Activated CD4-positive, alpha-beta T cell treated with anti-CD3 and anti-CD28 coated beads for 48 hours (primary cell): Measurements from ENCODE around the gene PSMD6.

ENCODE experiments used
- DNase-seq: peaks from one replicate; pipeline ENCODE4 v3.0.0-alpha.2; 2020

PSMD6 gene

GRCh38 chr3:64042952-64043351 lies 19.7 kb upstream of the PSMD6 start:
- no peak for DNase-seq

- no peak for DNase-seq
Observed at GRCh38 chr3:64039981-64040733, 16.9 kb upstream of the PSMD6 start.

- no peak for DNase-seq
Observed at GRCh38 chr3:64039332-64039731, 16.0 kb upstream of the PSMD6 start.

- no peak for DNase-seq
Observed at GRCh38 chr3:64038253-64038767, 15.0 kb upstream of the PSMD6 start.

GRCh38 chr3:64037084-64037483 lies 13.8 kb upstream of the PSMD6 start:
- DNase-seq, result no peak

- DNase-seq, result no peak
Observed at GRCh38 chr3:64033069-64033468, 9.8 kb upstream of the PSMD6 start.

GRCh38 chr3:64031540-64032508 lies 8.5 kb upstream of the PSMD6 start:
- DNase-seq, result no peak

GRCh38 chr3:64030741-64031140 lies 7.4 kb upstream of the PSMD6 start:
- DNase-seq, result peak; percentile 83

GRCh38 chr3:64029287-64029686 lies 6.0 kb upstream of the PSMD6 start:
- DNase-seq, result no peak

- DNase-seq, result no peak
Observed at GRCh38 chr3:64028754-64029153, 5.5 kb upstream of the PSMD6 start.

- DNase-seq, result no peak
Observed at GRCh38 chr3:64027658-64028057, 4.4 kb upstream of the PSMD6 start.

GRCh38 chr3:64026346-64026745 lies 3.1 kb upstream of the PSMD6 start:
- DNase-seq, result no peak

GRCh38 chr3:64023861-64024223 lies 548 bp upstream of the PSMD6 start:
- no peak for DNase-seq

GRCh38 chr3:64022451-64023186 lies 675 bp downstream of the PSMD6 start:
- DNase-seq, result peak; percentile 40

GRCh38 chr3:64021922-64022321 lies 1.4 kb downstream of the PSMD6 start:
- DNase-seq, result no peak

- no peak for DNase-seq
Observed at GRCh38 chr3:64019879-64020278, 3.4 kb downstream of the PSMD6 start.

GRCh38 chr3:64019271-64019670 lies 4.0 kb downstream of the PSMD6 start:
- DNase-seq, result no peak

- no peak for DNase-seq
Observed at GRCh38 chr3:64016941-64017620, 6.2 kb downstream of the PSMD6 start.

GRCh38 chr3:64011685-64012084 lies 11.6 kb downstream of the PSMD6 start:
- no peak for DNase-seq

GRCh38 chr3:64010199-64010598 lies 13.1 kb downstream of the PSMD6 start:
- DNase-seq, result no peak

- DNase-seq, result no peak
Observed at GRCh38 chr3:64009528-64009927, 13.8 kb downstream of the PSMD6 start.
